Mucosa of descending colon (tissue), 3 donors: Measurements from ENCODE around the gene PLA2G4F. TPM values are rescaled to one million over a fixed set of nuclear protein-coding genes. Genes with fewer than 3 reads are reported as not detected.

Source experiments
- ATAC-seq: fragments of 200-7000 bp; cut with Tn5 transposase; one replicate; pipeline ENCODE4 v1.9.1; 2020; ENCODE audit warnings: mild to moderate bottlenecking, moderate library complexity
- DNase-seq, 3 donors: peaks; one replicate each; pipeline ENCODE4 v3.0.0-alpha.2; 2020
- H3K36me3 ChIP-seq: fragments of 200-600 bp; one replicate; pipeline ENCODE4 v1.8.0; 2021; ENCODE audit warnings: low read depth, mild to moderate bottlenecking
- H3K4me1 ChIP-seq: fragments of 200-600 bp; one replicate; pipeline ENCODE4 v1.8.0; 2021; ENCODE audit warnings: low read depth, mild to moderate bottlenecking
- H3K4me3 ChIP-seq: fragments of 200-600 bp; one replicate; pipeline ENCODE4 v1.8.0; 2021; ENCODE audit warnings: mild to moderate bottlenecking
- H3K9me3 ChIP-seq: fragments of 200-600 bp; one replicate; pipeline ENCODE4 v1.8.0; 2021; ENCODE audit warnings: mild to moderate bottlenecking
- CTCF ChIP-seq: fragments of 200-600 bp; IDR thresholded peaks from one replicate; pipeline ENCODE4 v1.8.0; 2022; ENCODE audit warnings: antibody characterized with exemption, mild to moderate bottlenecking
- intact Hi-C, 2 donors: fragments of 100-400 bp; cut with DNase I in 1 of 2; cut with micrococcal nuclease in 1 of 2; formaldehyde crosslinking; loops; one replicate each; pipeline versions ENCODE4 v1.11.0 to v1.11.1; 2022; cut with DNase I, micrococcal nuclease
- total RNA-seq, 3 donors: library from RNA; stranded (reverse); fragmentation: NEBNext Ultra II Directional in 2 of 3; extraction: Animal tissue kit (Norgen Biotek cat#: 25700) in 2 of 3; gene quantifications; one replicate each; pipeline versions ENCODE4 v1.2.1 to v1.2.4, GENCODE V29; 2021 to 2023
- donor health status: DM: no; HTN: no; CAD: no; lungs with moderate emphysema.
- donor health status: DM: no; HTN: no; CAD: no.
- donor health status: DM: no; HTN: yes; CAD: no.

The PLA2G4F gene
- total RNA-seq, 3 donors from 2014 or later: 23.4 to 66.9 (median 41.2) TPM

GRCh38 chr15:42107473-42107872 lies 49.0 kb downstream of the PLA2G4F start:
- ATAC-seq: peak; percentile 97

GRCh38 chr15:42106288-42106687 lies 50.1 kb downstream of the PLA2G4F start:
- no peak for TF ChIP-seq CTCF
- DNase-seq (no peak), ATAC-seq (no peak)
- H3K9me3 ChIP-seq: no peaks in the 10 kb centered on the region
- peaks cover 6% of the 10 kb centered on the region for H3K4me1 ChIP-seq
- intact Hi-C loops: no loop called here
- no peaks in the 10 kb centered on the region for H3K36me3 ChIP-seq
- no peak overlapping the region for H3K4me3 ChIP-seq

More at GRCh38 chr15:42107473-42107872, 49.0 kb downstream of the PLA2G4F start:
- no peaks in the 10 kb centered on the region for H3K9me3 ChIP-seq
- no peak overlapping the region for H3K4me3 ChIP-seq
- H3K36me3 ChIP-seq: no peaks in the 10 kb centered on the region
- no peak for TF ChIP-seq CTCF
- intact Hi-C loops: no loop called here
- DNase-seq: peak; percentile 92 to 96 (median 94)
- H3K4me1 ChIP-seq: peaks cover 6% of the 10 kb centered on the region

- H3K4me1 ChIP-seq: peaks cover 14% of the 10 kb centered on the region
- ATAC-seq: no peak
- H3K36me3 ChIP-seq: no peaks in the 10 kb centered on the region
- intact Hi-C loops: no loop called here
- H3K9me3 ChIP-seq: no peaks in the 10 kb centered on the region
- TF ChIP-seq CTCF: no peak
- DNase-seq: no peak
- H3K4me3 ChIP-seq: no peak overlapping the region
Observed at GRCh38 chr15:42104095-42104891, 52.1 kb downstream of the PLA2G4F start.

GRCh38 chr15:42102646-42103235 lies 53.7 kb downstream of the PLA2G4F start:
- no peak for ATAC-seq
- Histone ChIP-seq H3K36me3 (no peaks in the 10 kb centered on the region), H3K4me3 (no peak overlapping the region), H3K4me1 (peaks cover 9% of the 10 kb centered on the region), H3K9me3 (no peaks in the 10 kb centered on the region)
- no peak for DNase-seq
- TF ChIP-seq CTCF: no peak
- intact Hi-C loops: no loop called here

GRCh38 chr15:42101861-42102260 lies 54.6 kb downstream of the PLA2G4F start:
- ATAC-seq (no peak), DNase-seq (no peak)
- H3K36me3 ChIP-seq: no peaks in the 10 kb centered on the region
- peaks cover 8% of the 10 kb centered on the region for H3K4me1 ChIP-seq
- TF ChIP-seq CTCF: no peak
- no peak overlapping the region for H3K4me3 ChIP-seq
- intact Hi-C loops: no loop called here
- H3K9me3 ChIP-seq: no peaks in the 10 kb centered on the region
